Transverse colon (tissue), 4 donors: ENCODE data around the gene C19orf44. TPM values are rescaled to one million over a fixed set of nuclear protein-coding genes. Genes with fewer than 3 reads are reported as not detected.

Experiments
- DNase-seq: peaks from one replicate; pipeline ENCODE4 v3.0.0-alpha.2; 2019
- H3K27ac ChIP-seq, 4 donors: fragments of 200-600 bp; sonication (generic); 2 replicates each; pipeline ENCODE4 v1.5.1; 2016 to 2018; ENCODE audit warnings: inconsistent platforms in 4 of 4
- H3K27me3 ChIP-seq: fragments of 200-600 bp; sonication (generic); 2 replicates; pipeline ENCODE4 v1.5.1; 2017; ENCODE audit warnings: inconsistent platforms
- H3K36me3 ChIP-seq, 4 donors: fragments of 200-600 bp; sonication (generic); 2 replicates each; pipeline ENCODE4 v1.5.1; 2017 to 2019; ENCODE audit warnings: inconsistent platforms in 4 of 4
- H3K4me1 ChIP-seq, 4 donors: fragments of 200-600 bp; sonication (generic); 2 replicates each; pipeline ENCODE4 v1.5.1; 2017 to 2020; ENCODE audit warnings: inconsistent platforms in 4 of 4
- H3K4me3 ChIP-seq, 4 donors: fragments of 200-600 bp; sonication (generic); 1 replicate in 1 of 4; 2 replicates in 3 of 4; pipeline versions ENCODE4 v1.5.1 to v1.6.1; 2017 to 2019; ENCODE audit warnings: inconsistent platforms in 4 of 4
- H3K9me3 ChIP-seq, 2 donors: fragments of 200-600 bp; sonication (generic); 2 replicates each; pipeline ENCODE4 v1.5.1; 2017 to 2019; ENCODE audit warnings: inconsistent platforms in 2 of 2
- EP300 ChIP-seq: sonication (generic); formaldehyde crosslinking; IDR thresholded peaks from one replicate; pipeline ENCODE4 v1.6.1; 2017; ENCODE audit warnings: antibody characterized with exemption, low read depth
- POLR2A ChIP-seq: fragments of 450-650 bp; IDR thresholded peaks from one replicate; pipeline ENCODE4 v1.6.1; 2016; ENCODE audit warnings: antibody characterized with exemption, mild to moderate bottlenecking, moderate library complexity
- POLR2AphosphoS5 ChIP-seq, 3 donors: sonication (generic); formaldehyde crosslinking; IDR thresholded peaks; one replicate each; pipeline ENCODE4 v1.6.1; 2016; ENCODE audit warnings: antibody characterized with exemption in 3 of 3
- WGBS, 2 donors: methylation state at CpG; one replicate each; pipeline ENCODE4 v1.1.5; 2018; ENCODE audit warnings: low coverage in 1 of 2; 5-methylcytosine and 5-hydroxymethylcytosine counted together
- in situ Hi-C, 4 donors: fragments of 200-750 bp; cut with MboI; loops; one replicate each; pipeline versions ENCODE4 v1.15.0 to v1.15.1; 2017; ENCODE audit warnings: low sequenced_read_pairs in 3 of 4, low pct_ligation_motif_present in 1 of 4, low pct_unique_long_range_greater_than_20kb in 1 of 4
- intact Hi-C: fragments of 100-400 bp; cut with DNase I; formaldehyde crosslinking; loops from one replicate; pipeline ENCODE4 v1.15.1; 2023; ENCODE audit warnings: low total_unique reads
- total RNA-seq, 4 donors: library from RNA; depleted of rRNA; stranded (reverse); fragments of >200 nt; gene quantifications; one replicate each; pipeline ENCODE4 v1.1.0, GENCODE V29; 2016
- TF ChIP-seq, protein P1 (sequence below), 5 experiments: fragments of 200-600 bp in 3 of 5; fragments of 450-650 bp in 2 of 5; sonication (generic) in 3 of 5; IDR thresholded peaks; 1 replicate in 2 of 5; 2 replicates in 3 of 5; pipeline ENCODE4 v1.5.1; 2016 to 2017; ENCODE audit warnings: antibody characterized with exemption in 5 of 5, inconsistent platforms in 3 of 5, mild to moderate bottlenecking in 2 of 5, moderate library complexity in 1 of 5

The C19orf44 gene
- total RNA-seq, 4 donors from 2014 or later = 0.20 to 6.7 (median 1.6) TPM

DNA sequence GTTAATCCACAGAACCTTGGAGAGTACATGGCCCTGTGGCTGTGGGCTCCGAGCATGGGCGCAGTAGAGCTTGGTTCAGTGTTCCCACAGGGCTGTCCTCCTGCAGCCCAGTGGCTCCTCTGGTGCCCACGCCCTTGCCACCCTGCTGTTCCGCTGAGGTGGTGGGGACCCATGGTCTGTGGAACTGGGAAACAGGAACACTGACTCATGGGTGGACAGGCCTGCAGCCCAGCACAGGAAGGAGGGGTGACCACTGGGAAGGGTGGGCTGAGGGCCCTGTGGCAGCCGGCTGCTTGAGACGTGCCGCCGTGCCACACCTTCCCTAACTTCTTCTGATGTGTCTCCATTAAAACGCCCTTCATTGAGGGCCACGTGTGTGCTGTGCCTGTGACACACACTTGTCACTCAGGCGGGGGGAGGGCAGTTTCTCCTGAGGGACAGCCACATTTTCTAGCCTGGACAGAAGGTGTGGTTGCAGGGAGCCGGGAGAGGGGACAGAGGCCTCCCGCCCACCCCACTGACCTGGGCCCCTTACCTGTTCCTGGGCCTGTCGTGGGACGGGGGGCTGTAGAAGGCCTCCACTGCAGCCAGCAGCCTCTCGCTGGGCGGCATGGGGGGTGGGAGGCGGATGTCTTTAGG is 24.9 kb downstream of the C19orf44 start:
- Histone ChIP-seq H3K27me3 (no peaks in the 10 kb centered on the region), H3K4me1 (no peaks in the 10 kb centered on the region), H3K9me3 (no peaks in the 10 kb centered on the region), H3K4me3 (no peak overlapping the region), H3K36me3 (peaks cover 0 to 70% (median 36%) of the 10 kb centered on the region in 4 donors), H3K27ac (no peak overlapping the region)
- WGBS, 2 donors = 94% methylated on average over 15 of the region's 18 CpGs; no CpG with 5 or more reads in 1 of the 2 donors
- TF ChIP-seq POLR2AphosphoS5 (IDR thresholded peaks at IDR 0.05) (no peak), EP300 (no peak)
- no peak for DNase-seq
- in situ Hi-C loops = no loop called here
- intact Hi-C loops = no loop called here

DNA sequence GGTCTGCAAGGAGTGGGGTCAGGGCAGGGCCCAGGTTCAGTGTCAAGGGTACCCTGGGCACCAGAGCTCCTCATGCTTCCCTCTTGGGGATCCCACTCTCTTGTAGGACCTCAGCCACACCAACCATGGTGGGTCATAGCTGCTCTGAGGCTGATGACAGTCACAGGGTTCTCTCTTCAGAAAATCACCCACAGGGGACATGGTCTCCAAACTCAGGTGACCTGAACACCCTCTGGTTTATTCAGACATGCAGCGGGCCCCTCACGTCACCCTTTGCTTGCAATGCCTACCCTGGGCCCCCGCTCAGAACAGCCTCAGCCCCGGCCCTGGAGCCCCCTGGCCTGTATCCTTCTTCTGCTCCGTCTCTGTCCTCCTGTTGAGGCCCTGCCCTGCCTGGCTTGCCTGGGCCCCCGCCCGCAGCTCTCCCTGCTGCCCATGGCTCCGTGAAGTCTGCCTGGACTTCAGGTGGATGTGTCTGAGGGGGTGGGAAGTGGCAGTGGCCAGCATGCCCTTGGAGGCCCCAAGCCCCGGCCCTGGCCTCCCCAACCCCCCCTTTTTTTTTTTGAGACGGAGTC is 25.6 kb downstream of the C19orf44 start:
- Histone ChIP-seq H3K27me3 (no peaks in the 10 kb centered on the region), H3K4me3 (no peak overlapping the region), H3K27ac (no peak overlapping the region), H3K36me3 (peaks cover 0 to 77% (median 39%) of the 10 kb centered on the region in 4 donors), H3K9me3 (no peaks in the 10 kb centered on the region), H3K4me1 (no peaks in the 10 kb centered on the region)
- WGBS, 2 donors = 95% methylated on average over 9 of the region's 10 CpGs; no CpG with 5 or more reads in 1 of the 2 donors
- intact Hi-C loops = no loop called here
- in situ Hi-C loops = no loop called here
- TF ChIP-seq POLR2AphosphoS5 (IDR thresholded peaks at IDR 0.05) = no peak
- TF ChIP-seq, protein P1, sequence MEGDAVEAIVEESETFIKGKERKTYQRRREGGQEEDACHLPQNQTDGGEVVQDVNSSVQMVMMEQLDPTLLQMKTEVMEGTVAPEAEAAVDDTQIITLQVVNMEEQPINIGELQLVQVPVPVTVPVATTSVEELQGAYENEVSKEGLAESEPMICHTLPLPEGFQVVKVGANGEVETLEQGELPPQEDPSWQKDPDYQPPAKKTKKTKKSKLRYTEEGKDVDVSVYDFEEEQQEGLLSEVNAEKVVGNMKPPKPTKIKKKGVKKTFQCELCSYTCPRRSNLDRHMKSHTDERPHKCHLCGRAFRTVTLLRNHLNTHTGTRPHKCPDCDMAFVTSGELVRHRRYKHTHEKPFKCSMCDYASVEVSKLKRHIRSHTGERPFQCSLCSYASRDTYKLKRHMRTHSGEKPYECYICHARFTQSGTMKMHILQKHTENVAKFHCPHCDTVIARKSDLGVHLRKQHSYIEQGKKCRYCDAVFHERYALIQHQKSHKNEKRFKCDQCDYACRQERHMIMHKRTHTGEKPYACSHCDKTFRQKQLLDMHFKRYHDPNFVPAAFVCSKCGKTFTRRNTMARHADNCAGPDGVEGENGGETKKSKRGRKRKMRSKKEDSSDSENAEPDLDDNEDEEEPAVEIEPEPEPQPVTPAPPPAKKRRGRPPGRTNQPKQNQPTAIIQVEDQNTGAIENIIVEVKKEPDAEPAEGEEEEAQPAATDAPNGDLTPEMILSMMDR (IDR thresholded peaks at IDR 0.05) = no peak
- TF ChIP-seq EP300 = no peak
- TF ChIP-seq POLR2A = no peak
- DNase-seq = no peak

GRCh38 chr19:16522559-16523377 is 26.6 kb downstream of the C19orf44 start:
- peaks cover 0 to 87% (median 43%) of the 10 kb centered on the region in 4 donors for H3K36me3 ChIP-seq
- H3K4me3 ChIP-seq = no peak overlapping the region
- in situ Hi-C loops (no loop called here), intact Hi-C loops (no loop called here)
- TF ChIP-seq, protein P1 (IDR thresholded peaks at IDR 0.05) = no peak
- TF ChIP-seq POLR2A = no peak
- no peak for TF ChIP-seq EP300
- no peak for TF ChIP-seq POLR2AphosphoS5 (IDR thresholded peaks at IDR 0.05)
- H3K27ac ChIP-seq = no peak overlapping the region
- no peak for DNase-seq
- no peaks in the 10 kb centered on the region for H3K9me3 ChIP-seq
- WGBS, 2 donors = 96% methylated on average over 25 of the region's 25 CpGs; no CpG with 5 or more reads in 1 of the 2 donors
- no peaks in the 10 kb centered on the region for H3K4me1 ChIP-seq
- H3K27me3 ChIP-seq = no peaks in the 10 kb centered on the region

DNA sequence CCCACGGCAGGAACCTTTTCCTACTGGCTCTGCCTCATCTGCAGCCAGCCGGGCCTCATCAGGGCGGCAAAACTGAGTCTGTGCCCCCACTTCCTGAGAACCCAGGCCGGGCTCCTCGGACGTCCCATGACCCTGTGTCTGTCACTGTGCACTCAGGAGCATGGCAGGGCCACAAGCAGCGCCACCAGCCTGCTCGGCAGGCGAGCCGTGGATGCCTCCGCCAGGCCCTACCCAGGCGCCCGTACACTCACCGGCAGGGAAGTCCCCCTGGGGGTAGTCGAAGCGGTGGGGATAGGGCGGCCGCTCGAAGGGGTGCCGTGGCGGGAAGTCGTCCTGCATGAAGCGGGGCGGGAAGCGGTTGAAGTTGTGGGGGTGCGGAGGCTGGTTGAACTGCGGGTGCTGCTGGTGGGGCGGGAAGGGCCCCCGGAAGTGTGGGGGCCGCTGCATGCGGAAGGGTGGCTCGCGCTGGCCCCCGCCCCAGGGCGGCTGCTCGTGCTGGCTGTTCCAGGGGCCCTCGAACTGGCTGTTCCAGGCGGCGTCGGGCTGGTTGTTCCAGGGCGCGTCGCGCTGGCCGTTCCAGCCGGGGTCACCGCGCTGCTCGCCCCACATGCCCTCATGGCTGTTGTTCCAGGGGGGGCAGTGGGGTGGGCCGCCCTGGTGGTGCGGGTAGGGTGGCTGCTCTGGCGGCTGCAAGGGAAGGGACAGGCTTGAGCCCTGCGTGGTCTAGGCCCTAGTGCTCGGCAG is 29.0 kb downstream of the C19orf44 start:
- intact Hi-C loops (no loop called here), in situ Hi-C loops (no loop called here)
- TF ChIP-seq, protein P1 (IDR thresholded peaks at IDR 0.05) = no peak
- no peak for TF ChIP-seq EP300
- TF ChIP-seq POLR2A = no peak
- Histone ChIP-seq H3K4me3 (no peak overlapping the region), H3K36me3 (peaks cover 0 to 91% (median 43%) of the 10 kb centered on the region in 4 donors), H3K27me3 (no peaks in the 10 kb centered on the region), H3K27ac (no peak overlapping the region), H3K4me1 (no peaks in the 10 kb centered on the region), H3K9me3 (no peaks in the 10 kb centered on the region)
- 93% methylated on average over 48 of the region's 54 CpGs; no CpG with 5 or more reads in 1 of the 2 donors for WGBS, 2 donors
- DNase-seq = no peak
